Fibroblast of mammary gland (primary cell): ENCODE data around the gene CD96.
A peak's percentile ranks its signal among the peaks of the same experiment; 100 is the strongest.

Experiments used
- DNase-seq: peaks from one replicate; pipeline ENCODE4 v3.0.0-alpha.2; 2010; ENCODE audit warnings: low read depth
- H3K4me3 ChIP-seq: 2 replicates; pipeline ENCODE4 v1.5.1; 2011; ENCODE audit warnings: low read depth, mild to moderate bottlenecking, low read length, moderate library complexity; ENCODE audit not compliant: control insufficient read depth
- TF ChIP-seq, protein P1 (sequence below): conservative IDR thresholded peaks from 2 replicates; pipeline ENCODE4 v1.5.1; 2011; ENCODE audit warnings: low read depth, low read length, inconsistent platforms; ENCODE audit not compliant: control insufficient read depth, insufficient read depth

Gene CD96

DNA sequence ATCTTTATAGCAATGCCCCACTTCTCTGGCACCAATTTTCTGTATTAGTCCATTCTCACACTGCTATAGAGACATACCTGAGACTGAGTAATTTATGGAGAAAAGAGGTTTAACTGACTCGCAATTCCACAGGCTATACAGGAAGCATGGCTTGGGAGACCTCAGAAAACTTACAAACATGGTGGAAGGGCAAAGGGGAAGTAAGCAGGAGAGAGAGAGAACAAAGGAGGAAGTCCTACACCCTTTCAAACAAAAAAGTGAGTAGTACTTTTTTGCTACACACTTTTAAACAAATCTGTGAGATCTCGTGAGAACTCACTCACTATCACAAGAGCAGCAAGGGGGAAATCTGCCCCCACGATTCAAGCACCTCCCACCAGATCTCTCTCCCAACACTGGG, 120.9 kb downstream of the CD96 start:
- no peak for DNase-seq

DNA sequence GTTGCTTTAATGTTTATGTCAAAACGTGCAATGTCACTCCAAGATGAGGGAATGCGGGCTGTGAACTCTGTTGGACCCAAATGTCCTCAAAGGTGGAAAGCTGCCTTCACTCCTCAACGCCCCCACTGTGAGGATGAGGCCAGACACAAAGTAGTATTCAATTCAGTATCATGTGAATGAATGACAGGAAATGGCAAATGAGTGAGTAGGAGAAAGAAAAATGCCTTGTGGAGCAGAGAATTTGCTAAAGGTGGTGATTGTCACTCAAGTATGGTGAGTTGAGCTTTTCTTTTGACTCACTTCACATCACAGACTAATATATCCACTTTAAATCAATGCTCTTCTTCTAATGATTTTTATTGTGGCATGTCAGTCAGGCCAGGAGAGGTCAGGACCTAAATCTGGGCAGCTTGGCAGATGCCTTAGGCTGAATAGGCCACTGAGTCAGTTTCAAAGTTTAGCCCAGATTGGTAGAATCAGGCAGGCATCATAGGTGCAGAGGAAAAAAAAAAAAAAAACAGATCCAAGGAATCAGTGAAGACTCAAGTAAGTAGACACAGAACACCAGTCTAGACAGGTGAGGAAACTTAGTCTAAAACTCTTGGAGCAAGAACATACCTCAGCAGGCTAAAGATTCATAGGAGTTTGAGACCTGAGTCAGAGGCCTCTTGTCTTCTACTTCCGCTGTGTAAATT, 124.2 kb downstream of the CD96 start:
- no peak overlapping the region for H3K4me3 ChIP-seq
- TF ChIP-seq, protein P1, sequence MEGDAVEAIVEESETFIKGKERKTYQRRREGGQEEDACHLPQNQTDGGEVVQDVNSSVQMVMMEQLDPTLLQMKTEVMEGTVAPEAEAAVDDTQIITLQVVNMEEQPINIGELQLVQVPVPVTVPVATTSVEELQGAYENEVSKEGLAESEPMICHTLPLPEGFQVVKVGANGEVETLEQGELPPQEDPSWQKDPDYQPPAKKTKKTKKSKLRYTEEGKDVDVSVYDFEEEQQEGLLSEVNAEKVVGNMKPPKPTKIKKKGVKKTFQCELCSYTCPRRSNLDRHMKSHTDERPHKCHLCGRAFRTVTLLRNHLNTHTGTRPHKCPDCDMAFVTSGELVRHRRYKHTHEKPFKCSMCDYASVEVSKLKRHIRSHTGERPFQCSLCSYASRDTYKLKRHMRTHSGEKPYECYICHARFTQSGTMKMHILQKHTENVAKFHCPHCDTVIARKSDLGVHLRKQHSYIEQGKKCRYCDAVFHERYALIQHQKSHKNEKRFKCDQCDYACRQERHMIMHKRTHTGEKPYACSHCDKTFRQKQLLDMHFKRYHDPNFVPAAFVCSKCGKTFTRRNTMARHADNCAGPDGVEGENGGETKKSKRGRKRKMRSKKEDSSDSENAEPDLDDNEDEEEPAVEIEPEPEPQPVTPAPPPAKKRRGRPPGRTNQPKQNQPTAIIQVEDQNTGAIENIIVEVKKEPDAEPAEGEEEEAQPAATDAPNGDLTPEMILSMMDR, result no peak
- no peak for DNase-seq

More for the DNA sequence above, 120.9 kb downstream of the CD96 start:
- TF ChIP-seq, protein P1, result no peak
- no peak overlapping the region for H3K4me3 ChIP-seq

DNA sequence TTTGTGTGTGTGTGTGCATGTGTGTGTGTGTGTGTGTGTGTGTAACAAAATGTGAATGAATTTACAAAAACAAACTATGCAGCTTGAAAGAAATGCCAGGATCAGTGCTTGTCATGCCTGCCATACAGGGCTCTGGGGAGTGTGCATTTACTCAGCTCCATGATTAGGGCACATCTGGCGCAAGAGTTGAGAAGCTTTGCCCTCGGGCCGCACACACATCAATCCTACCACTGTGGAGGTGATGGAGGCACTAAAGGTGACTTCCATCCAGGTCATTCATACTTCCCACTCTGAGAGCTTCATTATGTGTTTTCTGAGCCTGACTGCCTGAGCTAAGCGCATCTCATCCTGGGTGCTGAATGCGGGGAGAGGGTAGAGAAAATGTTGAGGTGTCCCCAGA, 125.2 kb downstream of the CD96 start:
- DNase-seq, result no peak
- H3K4me3 ChIP-seq, result no peak overlapping the region
- TF ChIP-seq, protein P1, result no peak

DNA sequence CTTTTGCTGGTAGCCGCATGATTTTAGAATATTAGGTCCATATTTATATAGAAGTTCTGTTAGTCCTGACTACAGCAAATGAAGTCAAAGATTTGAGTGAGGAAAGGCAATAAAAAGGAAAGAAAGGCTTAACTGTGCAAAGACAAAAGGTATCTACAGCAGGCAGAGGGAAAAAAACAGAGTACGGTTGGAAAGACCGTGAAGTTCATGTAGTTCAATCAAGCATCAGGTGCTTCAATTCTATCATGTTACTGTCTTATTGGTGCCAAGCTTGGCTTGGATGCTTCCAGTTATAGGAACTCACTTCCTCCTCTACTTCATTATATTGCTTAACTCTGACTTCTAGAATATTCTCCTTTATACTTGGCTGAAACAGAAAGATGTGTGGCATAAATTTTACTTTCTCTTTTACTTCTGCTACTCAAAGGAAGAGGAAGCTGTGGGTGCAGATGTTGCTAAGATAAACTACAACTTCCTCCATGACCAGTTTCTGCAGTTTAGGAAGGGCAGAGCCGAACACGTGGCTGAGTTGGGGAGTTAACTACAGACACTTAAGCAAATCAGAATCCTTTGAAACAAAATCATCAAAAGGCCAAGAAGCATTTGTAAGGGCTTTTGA, 125.7 kb downstream of the CD96 start:
- TF ChIP-seq, protein P1, result no peak
- no peak overlapping the region for H3K4me3 ChIP-seq
- peak; percentile 33 for DNase-seq

DNA sequence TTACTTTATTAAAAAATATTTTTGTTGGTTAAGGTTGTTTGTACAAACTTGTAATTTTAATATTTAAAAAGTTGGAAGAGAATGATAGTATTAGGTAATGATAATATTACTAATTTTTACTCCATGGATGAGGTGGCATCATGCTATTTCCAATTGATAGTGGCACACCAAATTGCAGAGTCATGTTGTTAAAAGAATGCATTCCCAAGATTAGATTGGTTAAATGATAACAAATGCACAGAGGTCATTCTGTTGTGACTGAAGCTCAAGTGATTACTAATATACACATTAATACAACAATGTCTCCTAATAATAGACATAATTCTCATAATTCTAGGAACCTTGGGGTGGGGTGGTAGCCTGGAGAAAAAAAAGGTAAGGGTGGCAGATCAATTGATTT, 126.3 kb downstream of the CD96 start:
- DNase-seq, result no peak
- TF ChIP-seq, protein P1, result no peak
- no peak overlapping the region for H3K4me3 ChIP-seq

DNA sequence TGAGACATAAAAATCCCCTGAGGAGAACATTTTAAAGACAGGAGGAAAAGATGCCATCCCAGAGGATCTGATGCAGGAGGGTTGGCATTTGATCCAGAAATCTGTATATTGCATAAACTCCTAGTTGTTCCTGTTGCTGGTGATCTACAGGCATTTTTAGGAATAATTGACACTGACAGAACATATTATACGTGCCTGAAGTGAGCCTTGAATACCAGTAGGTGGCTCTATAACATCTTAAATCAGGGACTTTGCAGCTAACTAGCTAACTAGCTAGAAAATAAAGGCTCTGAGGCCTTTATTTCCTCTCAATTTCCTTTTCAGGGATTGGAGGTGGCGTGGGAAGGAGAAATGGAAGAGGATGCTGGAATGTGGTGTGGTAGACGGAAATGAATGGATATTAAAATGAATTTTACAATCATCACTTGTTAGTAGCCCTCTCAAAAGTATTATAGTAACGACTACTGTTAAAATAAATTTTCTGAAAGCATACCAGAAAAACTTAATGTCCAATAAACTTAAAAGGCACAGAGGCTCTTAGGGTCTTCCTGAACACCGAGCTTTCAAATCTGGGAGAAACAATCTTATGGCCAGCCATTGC, 127.0 kb downstream of the CD96 start:
- H3K4me3 ChIP-seq, result no peak overlapping the region
- TF ChIP-seq, protein P1, result peak; percentile 86
- DNase-seq, result peak; percentile 72
